BLaER1 treated with 17β-estradiol and CSF1 and Interleukin-3, amounts not matched to agents 10 nM and 100 nM (cell line): Measurements from ENCODE around the gene CROCC.

Experiments
- H3K27ac ChIP-seq, 11 experiments: shearing (Covaris generic); formaldehyde crosslinking; 2 replicates each; pipeline ENCODE4 v1.8.1; 2022
- H3K27me3 ChIP-seq, 11 experiments: shearing (Covaris generic); formaldehyde crosslinking; 2 replicates each; pipeline ENCODE4 v1.8.1; 2022
- H3K36me3 ChIP-seq, 11 experiments: shearing (Covaris generic); formaldehyde crosslinking; 2 replicates each; pipeline ENCODE4 v1.8.1; 2022
- H3K4me1 ChIP-seq, 10 experiments: shearing (Covaris generic); formaldehyde crosslinking; 2 replicates each; pipeline ENCODE4 v1.8.1; 2022
- H3K4me2 ChIP-seq, 11 experiments: shearing (Covaris generic); formaldehyde crosslinking; 2 replicates each; pipeline ENCODE4 v1.8.1; 2022
- H3K4me3 ChIP-seq, 10 experiments: shearing (Covaris generic); formaldehyde crosslinking; 2 replicates each; pipeline ENCODE4 v1.8.1; 2022
- H3K9ac ChIP-seq, 11 experiments: shearing (Covaris generic); formaldehyde crosslinking; 2 replicates each; pipeline ENCODE4 v1.8.1; 2022
- H3K9me3 ChIP-seq, 11 experiments: shearing (Covaris generic); formaldehyde crosslinking; replicated peaks in 1 of 11; 2 replicates each; pipeline ENCODE4 v1.8.1; 2022
- H4K20me1 ChIP-seq, 11 experiments: shearing (Covaris generic); formaldehyde crosslinking; 2 replicates each; pipeline ENCODE4 v1.8.1; 2022
- Cebpa-rat ChIP-seq, 11 experiments: shearing (Covaris generic); IDR thresholded peaks; 2 replicates each; pipeline ENCODE4 v1.8.1; 2022

Gene CROCC

GRCh38 chr1:16993521-16994038 is 71.8 kb downstream of the CROCC start:
- H3K9me3 ChIP-seq, result no peaks in the 10 kb centered on the region
- no peak overlapping the region for H3K9ac ChIP-seq
- peaks cover 0 to 60% (median 5%) of the 10 kb centered on the region in 11 experiments; a peak in 8 of 22 replicates for H4K20me1 ChIP-seq
- H3K4me3 ChIP-seq, result no peak overlapping the region
- H3K36me3 ChIP-seq, result peaks cover 7 to 95% (median 77%) of the 10 kb centered on the region in 11 experiments
- peak overlapping the region in 7 of 11 experiments; percentile 31 to 64 (median 51); a peak in 12 of 22 replicates for H3K4me2 ChIP-seq
- no peaks in the 10 kb centered on the region for H3K27me3 ChIP-seq
- no peak overlapping the region for H3K27ac ChIP-seq
- peaks cover 0 to 21% (median 11%) of the 10 kb centered on the region in 10 experiments; a peak in 14 of 20 replicates for H3K4me1 ChIP-seq
- TF ChIP-seq Cebpa-rat (IDR thresholded peaks at IDR 0.05), result no peak

GRCh38 chr1:16996845-16997244 is 75.1 kb downstream of the CROCC start:
- Histone ChIP-seq H4K20me1 (peaks cover 0 to 78% (median 8%) of the 10 kb centered on the region in 11 experiments; a peak in 9 of 22 replicates), H3K27me3 (no peaks in the 10 kb centered on the region), H3K4me1 (peaks cover 0 to 21% (median 11%) of the 10 kb centered on the region in 10 experiments; a peak in 14 of 20 replicates), H3K36me3 (peaks cover 25 to 95% (median 76%) of the 10 kb centered on the region in 11 experiments), H3K4me3 (no peak overlapping the region), H3K9me3 (no peaks in the 10 kb centered on the region), H3K4me2 (no peak overlapping the region), H3K27ac (no peak overlapping the region), H3K9ac (no peak overlapping the region)
- no peak for TF ChIP-seq Cebpa-rat (IDR thresholded peaks at IDR 0.05)

- H3K36me3 ChIP-seq, result peaks cover 40 to 95% (median 81%) of the 10 kb centered on the region in 11 experiments
These were observed 76.9 kb downstream of the CROCC start for GRCh38 chr1:16998589-16998988.

DNA sequence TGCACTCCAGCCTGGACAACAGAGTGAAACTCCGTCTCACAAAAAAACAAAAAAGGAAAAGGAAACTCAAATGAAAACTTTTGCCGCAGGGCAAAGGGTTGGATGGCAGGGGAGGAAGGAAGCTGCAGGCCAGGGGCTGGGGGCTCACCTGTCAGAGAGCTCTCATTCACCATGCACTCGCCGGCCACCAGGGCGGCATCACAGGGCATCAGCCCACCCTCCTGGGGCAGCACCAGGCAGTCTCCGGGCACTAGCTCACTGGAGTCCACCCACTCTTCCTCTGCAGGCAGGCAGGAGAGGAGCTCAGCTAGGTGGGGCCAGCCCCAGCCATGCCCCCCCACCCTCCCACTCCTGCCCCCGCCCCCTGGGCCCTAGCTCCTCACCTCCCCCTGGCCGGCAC is 78.1 kb downstream of the CROCC start:
- Histone ChIP-seq H3K36me3 (peaks cover 50 to 96% (median 88%) of the 10 kb centered on the region in 11 experiments), H3K4me1 (no peaks in the 10 kb centered on the region), H4K20me1 (peaks cover 0 to 85% (median 10%) of the 10 kb centered on the region in 11 experiments; a peak in 12 of 22 replicates), H3K27ac (no peak overlapping the region), H3K9me3 (no peaks in the 10 kb centered on the region), H3K4me3 (no peak overlapping the region), H3K27me3 (no peaks in the 10 kb centered on the region), H3K9ac (no peak overlapping the region), H3K4me2 (no peak overlapping the region)
- TF ChIP-seq Cebpa-rat (IDR thresholded peaks at IDR 0.05), result no peak

More at GRCh38 chr1:16998589-16998988, 76.9 kb downstream of the CROCC start:
- no peak overlapping the region for H3K4me3 ChIP-seq
- no peak for TF ChIP-seq Cebpa-rat (IDR thresholded peaks at IDR 0.05)
- H3K27ac ChIP-seq, result no peak overlapping the region
- H3K4me2 ChIP-seq, result no peak overlapping the region
- no peaks in the 10 kb centered on the region for H3K27me3 ChIP-seq
- H3K9me3 ChIP-seq, result no peaks in the 10 kb centered on the region
- H3K9ac ChIP-seq, result no peak overlapping the region
- peaks cover 0 to 5% (median 4%) of the 10 kb centered on the region in 10 experiments; a peak in 14 of 20 replicates for H3K4me1 ChIP-seq
- H4K20me1 ChIP-seq, result peaks cover 0 to 77% (median 5%) of the 10 kb centered on the region in 11 experiments; a peak in 10 of 22 replicates

- H3K9me3 ChIP-seq, result no peaks in the 10 kb centered on the region
- no peak overlapping the region for H3K4me2 ChIP-seq
- H3K4me3 ChIP-seq, result no peak overlapping the region
- H3K27ac ChIP-seq, result no peak overlapping the region
- peaks cover 0 to under 1% (median 0%) of the 10 kb centered on the region in 10 experiments; a peak in 1 of 20 replicates for H3K4me1 ChIP-seq
- TF ChIP-seq Cebpa-rat (IDR thresholded peaks at IDR 0.05), result no peak
- peaks cover 5 to 90% (median 30%) of the 10 kb centered on the region in 11 experiments; a peak in 18 of 22 replicates for H4K20me1 ChIP-seq
- no peak overlapping the region for H3K9ac ChIP-seq
- no peaks in the 10 kb centered on the region for H3K27me3 ChIP-seq
- peaks cover 54 to 95% (median 87%) of the 10 kb centered on the region in 11 experiments for H3K36me3 ChIP-seq
These were observed 80.2 kb downstream of the CROCC start for GRCh38 chr1:17001760-17002523.

DNA sequence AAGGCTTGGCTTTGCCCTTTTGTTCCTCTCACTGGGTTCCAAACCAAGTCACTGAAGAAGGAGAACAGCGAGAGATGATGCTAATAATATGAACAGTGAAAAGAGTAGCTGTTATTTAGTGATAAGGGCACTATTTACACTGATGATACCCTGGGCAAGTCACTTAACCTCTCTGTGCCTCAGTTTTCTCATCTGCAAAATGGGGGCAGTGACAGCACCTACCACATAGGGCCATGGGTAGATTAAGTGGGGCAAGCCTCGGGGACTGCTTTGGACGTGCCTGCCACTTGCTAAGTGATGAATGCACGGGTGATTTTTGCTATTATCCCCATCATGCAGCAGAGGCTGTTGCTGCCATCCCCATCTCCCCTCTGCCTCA is 80.8 kb downstream of the CROCC start:
- no peak overlapping the region for H3K27ac ChIP-seq
- H3K4me1 ChIP-seq, result peaks cover 0 to 5% (median 0%) of the 10 kb centered on the region in 10 experiments; a peak in 2 of 20 replicates
- H3K36me3 ChIP-seq, result peaks cover 54 to 93% (median 85%) of the 10 kb centered on the region in 11 experiments

GRCh38 chr1:17004466-17005364 is 83.0 kb downstream of the CROCC start:
- TF ChIP-seq Cebpa-rat (IDR thresholded peaks at IDR 0.05), result no peak
- Histone ChIP-seq H4K20me1 (peaks cover 22 to 96% (median 57%) of the 10 kb centered on the region in 11 experiments; a peak in 21 of 22 replicates), H3K27me3 (no peaks in the 10 kb centered on the region), H3K27ac (no peak overlapping the region; a peak in 1 of 22 replicates), H3K36me3 (peaks cover 46 to 75% (median 65%) of the 10 kb centered on the region in 11 experiments), H3K9me3 (no peaks in the 10 kb centered on the region), H3K4me2 (no peak overlapping the region), H3K4me3 (no peak overlapping the region), H3K9ac (no peak overlapping the region), H3K4me1 (peaks cover 10 to 26% (median 20%) of the 10 kb centered on the region in 10 experiments)

More for the DNA sequence above, 80.8 kb downstream of the CROCC start:
- Histone ChIP-seq H4K20me1 (peaks cover 7 to 93% (median 36%) of the 10 kb centered on the region in 11 experiments; a peak in 18 of 22 replicates), H3K9ac (no peak overlapping the region), H3K4me3 (no peak overlapping the region), H3K9me3 (no peaks in the 10 kb centered on the region), H3K4me2 (no peak overlapping the region), H3K27me3 (no peaks in the 10 kb centered on the region)
- no peak for TF ChIP-seq Cebpa-rat (IDR thresholded peaks at IDR 0.05)

- no peak overlapping the region for H3K27ac ChIP-seq
- H4K20me1 ChIP-seq, result peaks cover 22 to 98% (median 58%) of the 10 kb centered on the region in 11 experiments; a peak in 21 of 22 replicates
- peaks cover 17 to 33% (median 27%) of the 10 kb centered on the region in 10 experiments for H3K4me1 ChIP-seq
- peaks cover 44 to 71% (median 61%) of the 10 kb centered on the region in 11 experiments for H3K36me3 ChIP-seq
- H3K27me3 ChIP-seq, result no peaks in the 10 kb centered on the region
- no peak overlapping the region for H3K4me2 ChIP-seq
- TF ChIP-seq Cebpa-rat (IDR thresholded peaks at IDR 0.05), result no peak
- H3K4me3 ChIP-seq, result no peak overlapping the region
- no peaks in the 10 kb centered on the region for H3K9me3 ChIP-seq
- H3K9ac ChIP-seq, result no peak overlapping the region
These were observed 83.6 kb downstream of the CROCC start for GRCh38 chr1:17005365-17005740.
